ENCODE results near the gene FNDC1.

The FNDC1 gene

GRCh38 chr6:159203304-159204005, 34.3 kb downstream of the FNDC1 start:
- in situ Hi-C loops (cut with MboI; ENCODE audit: low sequenced_read_pairs), result no loop called here

DNA sequence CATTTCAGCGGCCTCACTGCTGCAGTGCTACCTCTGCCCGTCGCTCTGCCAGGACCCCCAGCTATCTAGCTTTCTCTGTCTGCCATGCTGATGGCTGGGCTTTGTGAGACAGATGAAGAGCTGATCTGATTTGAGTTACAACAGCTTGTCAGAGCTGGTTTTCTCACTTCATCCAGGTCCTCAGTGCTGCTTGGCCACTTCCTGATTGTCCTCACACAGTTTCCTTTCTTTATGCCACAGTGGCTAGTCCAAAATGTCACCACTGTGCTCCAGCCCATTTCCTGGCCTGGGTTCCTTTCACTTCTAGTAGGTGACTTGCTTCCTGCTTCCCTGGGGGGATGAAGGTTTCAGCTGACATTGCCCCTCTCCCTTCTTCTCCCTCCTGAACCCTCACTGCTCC, 35.4 kb downstream of the FNDC1 start:
- in situ Hi-C loops (cut with MboI; ENCODE audit: low sequenced_read_pairs), result no loop called here

- in situ Hi-C loops (cut with MboI; ENCODE audit: low sequenced_read_pairs), result no loop called here
These were observed 42.8 kb downstream of the FNDC1 start for GRCh38 chr6:159212028-159212427.

- in situ Hi-C loops (cut with MboI; ENCODE audit: low sequenced_read_pairs), result no loop called here
These were observed 43.5 kb downstream of the FNDC1 start for GRCh38 chr6:159212525-159213280.

DNA sequence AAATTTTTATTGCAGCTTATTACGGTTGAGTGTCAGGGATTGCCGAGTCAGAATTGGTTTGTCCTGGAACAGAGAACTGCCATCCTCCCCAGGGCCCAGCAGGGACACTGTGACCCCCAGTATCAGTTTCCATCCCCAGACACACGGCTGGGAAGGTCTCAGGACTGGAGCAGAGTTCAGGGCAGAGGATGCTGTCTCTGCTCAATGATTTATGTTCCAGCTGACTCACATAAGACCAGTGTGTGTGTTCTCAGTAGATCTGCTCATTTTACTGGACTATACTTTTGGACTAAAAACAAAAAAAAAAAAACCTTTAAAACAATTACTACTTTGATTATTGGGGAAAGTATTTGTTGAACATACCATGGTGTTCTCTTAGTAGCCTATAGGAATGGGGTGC, 44.2 kb downstream of the FNDC1 start:
- in situ Hi-C loops (cut with MboI; ENCODE audit: low sequenced_read_pairs), result no loop called here

DNA sequence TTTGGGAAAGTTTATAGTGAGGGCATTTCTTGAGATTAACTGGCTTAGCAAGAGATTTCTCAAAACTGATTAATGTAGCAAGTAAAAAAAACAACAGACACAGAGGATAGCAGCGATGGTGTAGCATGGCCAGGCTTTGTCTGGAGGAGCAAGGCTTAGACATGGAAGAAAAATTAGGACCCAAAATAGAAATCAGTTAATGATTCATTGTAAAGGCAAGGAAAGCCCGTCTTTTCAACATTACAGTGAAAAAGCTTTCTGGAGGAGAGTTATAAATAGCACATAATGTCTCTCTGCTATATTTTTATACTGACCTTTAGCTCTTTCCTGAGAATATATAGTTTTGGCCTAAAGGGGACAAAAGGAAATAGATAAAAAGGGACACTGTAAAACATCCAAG, 45.1 kb downstream of the FNDC1 start:
- in situ Hi-C loops (cut with MboI; ENCODE audit: low sequenced_read_pairs), result no loop called here

DNA sequence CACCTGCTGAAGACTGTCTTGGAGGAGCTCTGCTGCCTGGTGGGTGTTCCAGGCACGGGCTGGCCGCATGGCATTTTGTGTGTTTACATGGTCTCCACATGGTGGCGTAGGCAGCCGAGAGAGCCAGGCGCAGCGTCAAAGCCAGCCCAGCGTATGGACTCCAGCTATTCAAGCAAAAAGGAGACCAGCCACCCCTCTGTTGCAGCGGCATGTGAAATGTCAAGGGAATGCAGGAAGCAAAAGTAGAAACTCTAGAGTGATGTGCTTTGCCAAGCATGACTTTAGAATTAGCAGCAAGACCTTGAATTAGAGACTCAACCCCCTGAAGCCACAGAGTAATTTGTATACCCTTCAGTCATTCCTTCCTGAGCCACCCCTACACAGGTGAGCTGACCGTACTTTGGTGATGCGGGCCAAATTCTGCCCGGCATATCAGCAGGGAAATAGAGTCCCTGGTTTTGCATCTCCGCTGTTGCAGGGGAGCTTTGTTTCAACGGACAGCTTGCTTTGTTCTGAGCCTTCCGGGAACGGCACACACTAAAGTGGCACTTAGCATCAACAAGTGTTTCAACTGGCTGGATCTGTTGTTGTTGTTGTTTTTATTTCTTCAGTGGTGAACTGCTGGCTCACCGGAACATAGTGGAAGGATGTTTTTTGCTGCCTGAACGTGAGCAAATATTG, 48.5 kb downstream of the FNDC1 start:
- in situ Hi-C loops (cut with MboI; ENCODE audit: low sequenced_read_pairs), result no loop called here

GRCh38 chr6:159220093-159220492, 50.9 kb downstream of the FNDC1 start:
- in situ Hi-C loops (cut with MboI; ENCODE audit: low sequenced_read_pairs), result no loop called here

GRCh38 chr6:159221486-159222170, 52.4 kb downstream of the FNDC1 start:
- in situ Hi-C loops (cut with MboI; ENCODE audit: low sequenced_read_pairs), result no loop called here

DNA sequence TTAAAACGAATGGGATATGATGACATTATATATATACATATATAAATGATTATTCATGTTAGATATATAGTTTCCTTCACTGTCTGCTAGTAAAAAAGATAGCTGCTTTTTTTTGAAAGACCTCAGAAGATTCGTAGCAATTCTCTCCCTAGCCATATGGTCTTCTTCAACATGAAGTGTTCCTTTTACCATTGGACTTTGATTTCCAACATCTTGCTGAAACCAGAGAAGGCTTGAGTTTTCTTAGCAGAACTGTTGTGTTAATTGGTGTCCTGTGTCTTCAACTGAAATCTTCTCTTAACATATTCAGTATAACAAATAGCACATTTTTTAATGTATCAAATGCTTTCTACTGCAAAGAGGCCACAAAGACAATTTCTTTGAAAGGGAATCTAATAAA, 55.3 kb downstream of the FNDC1 start:
- in situ Hi-C loops (cut with MboI; ENCODE audit: low sequenced_read_pairs), result no loop called here

DNA sequence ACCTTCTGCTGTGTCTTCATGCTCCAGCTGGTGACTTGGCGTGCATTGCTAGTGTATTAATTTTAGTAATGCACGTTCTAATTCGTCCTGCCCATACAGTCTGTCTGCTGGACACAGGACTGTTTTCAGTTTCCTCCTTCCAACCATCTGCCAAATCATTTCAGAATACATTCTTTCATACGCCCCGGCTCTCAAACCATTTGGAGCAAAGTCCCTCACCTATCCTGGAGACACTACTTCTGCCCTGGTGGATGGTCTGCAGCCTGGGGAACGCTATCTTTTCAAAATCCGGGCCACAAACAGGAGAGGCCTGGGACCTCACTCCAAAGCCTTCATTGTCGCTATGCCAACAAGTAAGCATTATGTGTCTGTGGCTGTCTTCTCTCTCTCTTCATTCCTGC, 60.5 kb downstream of the FNDC1 start:
- in situ Hi-C loops (cut with MboI; ENCODE audit: low sequenced_read_pairs), result no loop called here

DNA sequence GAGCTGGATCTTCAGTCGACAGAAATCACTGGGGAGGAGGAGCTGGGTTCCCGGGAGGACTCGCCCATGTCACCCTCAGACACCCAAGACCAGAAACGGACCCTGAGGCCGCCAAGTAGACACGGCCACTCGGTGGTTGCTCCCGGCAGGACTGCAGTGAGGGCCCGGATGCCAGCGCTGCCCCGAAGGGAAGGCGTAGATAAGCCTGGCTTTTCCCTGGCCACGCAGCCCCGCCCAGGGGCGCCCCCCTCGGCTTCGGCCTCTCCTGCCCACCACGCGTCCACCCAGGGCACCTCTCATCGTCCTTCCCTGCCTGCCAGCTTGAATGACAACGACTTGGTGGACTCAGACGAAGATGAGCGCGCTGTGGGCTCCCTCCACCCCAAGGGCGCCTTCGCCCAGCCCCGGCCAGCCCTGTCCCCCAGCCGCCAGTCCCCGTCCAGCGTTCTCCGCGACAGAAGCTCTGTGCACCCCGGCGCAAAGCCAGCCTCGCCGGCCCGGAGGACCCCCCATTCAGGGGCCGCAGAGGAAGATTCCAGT, 63.0 kb downstream of the FNDC1 start:
- in situ Hi-C loops (cut with MboI; ENCODE audit: low sequenced_read_pairs), result no loop called here

DNA sequence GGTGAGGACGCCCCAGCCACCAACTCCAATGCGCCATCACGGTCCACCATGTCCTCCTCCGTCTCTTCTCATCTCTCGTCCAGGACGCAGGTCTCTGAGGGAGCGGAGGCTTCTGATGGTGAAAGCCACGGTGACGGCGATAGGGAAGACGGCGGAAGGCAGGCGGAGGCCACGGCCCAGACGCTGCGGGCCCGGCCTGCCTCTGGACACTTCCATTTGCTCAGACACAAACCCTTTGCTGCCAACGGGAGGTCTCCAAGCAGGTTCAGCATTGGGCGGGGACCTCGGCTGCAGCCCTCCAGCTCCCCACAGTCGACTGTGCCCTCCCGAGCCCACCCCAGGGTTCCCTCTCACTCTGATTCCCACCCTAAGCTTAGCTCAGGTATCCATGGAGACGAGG, 63.6 kb downstream of the FNDC1 start:
- in situ Hi-C loops (cut with MboI; ENCODE audit: low sequenced_read_pairs), result no loop called here

GRCh38 chr6:159233365-159234101, 64.3 kb downstream of the FNDC1 start:
- in situ Hi-C loops (cut with MboI; ENCODE audit: low sequenced_read_pairs), result no loop called here

- in situ Hi-C loops (cut with MboI; ENCODE audit: low sequenced_read_pairs), result no loop called here
These were observed 64.9 kb downstream of the FNDC1 start for GRCh38 chr6:159234102-159234553.

DNA sequence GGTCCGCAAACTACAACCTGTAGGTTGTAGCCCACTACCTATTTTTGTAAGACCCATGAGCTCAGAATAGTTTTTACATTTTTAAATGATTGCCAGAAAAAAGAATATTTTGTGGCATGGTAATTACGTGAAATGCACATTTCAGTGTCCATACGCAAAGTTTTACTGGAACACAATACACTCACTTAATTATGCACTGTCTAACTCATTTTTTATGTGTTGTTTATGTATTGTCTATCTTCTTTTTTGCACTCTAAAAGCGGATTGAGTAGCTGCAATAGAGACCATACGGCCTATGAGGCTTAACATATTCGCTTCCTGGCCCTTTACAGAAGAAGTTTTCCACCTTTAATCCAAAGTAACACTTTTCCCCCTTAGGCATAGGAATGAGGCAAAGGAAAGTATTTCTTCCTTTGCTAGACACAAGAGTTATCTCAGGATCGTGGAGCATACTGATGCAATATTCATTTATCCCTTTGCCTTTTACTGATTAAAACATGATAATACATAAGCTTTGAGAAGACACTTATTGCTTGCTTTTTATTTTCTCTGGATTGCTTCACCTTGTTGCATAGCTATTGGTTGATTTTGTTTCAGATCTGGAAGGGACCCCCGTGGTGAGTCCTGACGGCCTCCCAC, 69.8 kb downstream of the FNDC1 start:
- in situ Hi-C loops (cut with MboI; ENCODE audit: low sequenced_read_pairs), result no loop called here

DNA sequence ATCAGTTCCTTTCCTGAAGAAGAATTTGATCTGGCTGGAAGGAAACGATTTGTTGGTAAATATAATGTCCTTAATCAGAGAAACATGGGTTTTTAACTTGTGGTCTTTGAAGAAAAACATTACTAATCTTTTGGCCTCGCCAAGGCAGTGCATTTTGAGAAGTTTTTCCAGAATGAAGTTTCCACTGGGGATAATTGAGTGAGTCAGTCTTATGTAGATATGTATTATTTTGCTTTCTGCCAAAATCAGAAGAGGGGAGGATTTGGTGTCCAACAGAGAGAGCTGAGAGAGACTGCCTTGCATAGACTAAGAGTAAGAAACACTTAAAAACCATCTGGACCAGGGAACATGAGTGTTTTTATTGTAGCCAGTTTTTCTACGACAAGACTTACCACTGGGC, 79.9 kb downstream of the FNDC1 start:
- in situ Hi-C loops (cut with MboI; ENCODE audit: low sequenced_read_pairs), result no loop called here

GRCh38 chr6:159249752-159250151, 80.6 kb downstream of the FNDC1 start:
- in situ Hi-C loops (cut with MboI; ENCODE audit: low sequenced_read_pairs), result no loop called here

GRCh38 chr6:159250633-159251032, 81.4 kb downstream of the FNDC1 start:
- in situ Hi-C loops (cut with MboI; ENCODE audit: low sequenced_read_pairs), result no loop called here

- in situ Hi-C loops (cut with MboI; ENCODE audit: low sequenced_read_pairs), result no loop called here
These were observed 83.8 kb downstream of the FNDC1 start for GRCh38 chr6:159252955-159253508.
